Hepatocyte (in vitro differentiated cells): Measurements from ENCODE around the gene OSBPL2. TPM values are rescaled to one million over a fixed set of nuclear protein-coding genes. Genes with fewer than 3 reads are reported as not detected.

Experiments used
- DNase-seq: peaks from one replicate; pipeline ENCODE4 v3.0.0-alpha.2; 2016; ENCODE audit warnings: low spot score
- H2AFZ ChIP-seq: fragments of 200-600 bp; sonication (generic); 2 replicates; pipeline ENCODE4 v1.6.0; 2016; ENCODE audit warnings: antibody characterized with exemption, mild to moderate bottlenecking
- H3K27ac ChIP-seq: fragments of 200-600 bp; sonication (generic); 2 replicates; pipeline ENCODE4 v1.5.1; 2016; ENCODE audit warnings: mild to moderate bottlenecking
- H3K27me3 ChIP-seq: fragments of 200-600 bp; sonication (generic); 2 replicates; pipeline ENCODE4 v1.6.1; 2016
- H3K36me3 ChIP-seq: fragments of 200-600 bp; sonication (generic); replicated peaks from 2 replicates; pipeline ENCODE4 v1.5.1; 2016; ENCODE audit warnings: low read depth; ENCODE audit not compliant: insufficient read depth
- H3K4me1 ChIP-seq: fragments of 200-600 bp; sonication (generic); 2 replicates; pipeline ENCODE4 v1.5.1; 2016; ENCODE audit warnings: mild to moderate bottlenecking, moderate library complexity; ENCODE audit not compliant: insufficient read depth
- H3K4me2 ChIP-seq: fragments of 200-600 bp; sonication (generic); 2 replicates; pipeline ENCODE4 v1.6.0; 2016
- H3K4me3 ChIP-seq: fragments of 200-600 bp; sonication (generic); 2 replicates; pipeline ENCODE4 v1.5.1; 2016; ENCODE audit warnings: mild to moderate bottlenecking
- H3K79me2 ChIP-seq: fragments of 200-600 bp; sonication (generic); 2 replicates; pipeline ENCODE4 v1.6.0; 2017; ENCODE audit warnings: mild to moderate bottlenecking
- H3K9me2 ChIP-seq: fragments of 200-600 bp; sonication (generic); replicated peaks from 2 replicates; pipeline ENCODE4 v1.6.0; 2017; ENCODE audit warnings: mild to moderate bottlenecking; ENCODE audit not compliant: insufficient read depth
- H3K9me3 ChIP-seq: fragments of 200-600 bp; sonication (generic); 2 replicates; pipeline ENCODE4 v1.5.1; 2016; ENCODE audit warnings: low read depth, mild to moderate bottlenecking
- H4K20me1 ChIP-seq: fragments of 200-600 bp; sonication (generic); 2 replicates; pipeline ENCODE4 v1.6.0; 2016; ENCODE audit warnings: mild to moderate bottlenecking; ENCODE audit not compliant: insufficient read depth, poor library complexity, severe bottlenecking
- EZH2 ChIP-seq: fragments of 200-600 bp; sonication (generic); IDR thresholded peaks from 2 replicates; pipeline ENCODE4 v1.6.1; 2016; ENCODE audit warnings: antibody characterized with exemption, mild to moderate bottlenecking, borderline replicate concordance
- EZH2phosphoT487 ChIP-seq: fragments of 200-600 bp; sonication (generic); IDR thresholded peaks from one replicate; pipeline ENCODE4 v1.6.1; 2018; ENCODE audit warnings: antibody characterized with exemption, mild to moderate bottlenecking, low read depth, moderate library complexity; ENCODE audit not compliant: unreplicated experiment, severe bottlenecking
- WGBS: methylation state at CpG from one replicate; pipeline ENCODE4 v1.1.6; 2016; ENCODE audit warnings: low lambda C conversion rate; ENCODE audit errors: missing lambda C conversion rate; 5-methylcytosine and 5-hydroxymethylcytosine counted together
- polyA plus RNA-seq: library from polyadenylated mRNA; unstranded; fragments of >200 nt; fragmentation: Nextera tagmentation; extraction: Ambion mirVana; gene quantifications from 2 replicates; pipeline ENCODE4 v1.2.1, GENCODE V29; 2016
- total RNA-seq: library from RNA; depleted of rRNA; stranded (reverse); fragments of >200 nt; gene quantifications from 2 replicates; pipeline ENCODE4 v1.2.3, GENCODE V29; 2014
- TF ChIP-seq, protein P1 (sequence below): fragments of 200-600 bp; sonication (generic); IDR thresholded peaks from 2 replicates; pipeline ENCODE4 v1.5.1; 2016; ENCODE audit warnings: antibody characterized with exemption, mild to moderate bottlenecking; ENCODE audit not compliant: poor library complexity

The OSBPL2 gene
- total and polyA plus RNA-seq, 2 experiments from 2014 or later = 40.5 to 45.9 TPM

GRCh38 chr20:62203378-62204030, 34.8 kb upstream of the OSBPL2 start:
- no peak overlapping the region for H3K27ac ChIP-seq
- no peaks in the 10 kb centered on the region for H4K20me1 ChIP-seq
- TF ChIP-seq EZH2 (no peak), EZH2phosphoT487 (no peak)
- TF ChIP-seq, protein P1, sequence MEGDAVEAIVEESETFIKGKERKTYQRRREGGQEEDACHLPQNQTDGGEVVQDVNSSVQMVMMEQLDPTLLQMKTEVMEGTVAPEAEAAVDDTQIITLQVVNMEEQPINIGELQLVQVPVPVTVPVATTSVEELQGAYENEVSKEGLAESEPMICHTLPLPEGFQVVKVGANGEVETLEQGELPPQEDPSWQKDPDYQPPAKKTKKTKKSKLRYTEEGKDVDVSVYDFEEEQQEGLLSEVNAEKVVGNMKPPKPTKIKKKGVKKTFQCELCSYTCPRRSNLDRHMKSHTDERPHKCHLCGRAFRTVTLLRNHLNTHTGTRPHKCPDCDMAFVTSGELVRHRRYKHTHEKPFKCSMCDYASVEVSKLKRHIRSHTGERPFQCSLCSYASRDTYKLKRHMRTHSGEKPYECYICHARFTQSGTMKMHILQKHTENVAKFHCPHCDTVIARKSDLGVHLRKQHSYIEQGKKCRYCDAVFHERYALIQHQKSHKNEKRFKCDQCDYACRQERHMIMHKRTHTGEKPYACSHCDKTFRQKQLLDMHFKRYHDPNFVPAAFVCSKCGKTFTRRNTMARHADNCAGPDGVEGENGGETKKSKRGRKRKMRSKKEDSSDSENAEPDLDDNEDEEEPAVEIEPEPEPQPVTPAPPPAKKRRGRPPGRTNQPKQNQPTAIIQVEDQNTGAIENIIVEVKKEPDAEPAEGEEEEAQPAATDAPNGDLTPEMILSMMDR = no peak
- H3K4me2 ChIP-seq = no peak overlapping the region
- no peaks in the 10 kb centered on the region for H3K36me3 ChIP-seq
- no peaks in the 10 kb centered on the region for H3K27me3 ChIP-seq
- no peaks in the 10 kb centered on the region for H3K9me3 ChIP-seq
- H3K9me2 ChIP-seq = no peaks in the 10 kb centered on the region
- H2AFZ ChIP-seq = no peak overlapping the region
- DNase-seq = no peak
- H3K79me2 ChIP-seq = no peaks in the 10 kb centered on the region
- H3K4me1 ChIP-seq = no peaks in the 10 kb centered on the region
- 89% methylated on average over 22 of the region's 22 CpGs for WGBS
- H3K4me3 ChIP-seq = no peak overlapping the region

- Histone ChIP-seq H3K27me3 (no peaks in the 10 kb centered on the region), H2AFZ (no peak overlapping the region), H3K4me3 (no peak overlapping the region), H3K4me1 (no peaks in the 10 kb centered on the region), H3K79me2 (no peaks in the 10 kb centered on the region), H3K4me2 (no peak overlapping the region), H3K27ac (no peak overlapping the region), H4K20me1 (no peaks in the 10 kb centered on the region), H3K9me2 (no peaks in the 10 kb centered on the region), H3K36me3 (no peaks in the 10 kb centered on the region), H3K9me3 (no peaks in the 10 kb centered on the region)
- 95% methylated on average over 38 of the region's 38 CpGs for WGBS
- no peak for DNase-seq
- TF ChIP-seq EZH2phosphoT487 = no peak
- no peak for TF ChIP-seq EZH2
- TF ChIP-seq, protein P1 = no peak
Measured at GRCh38 chr20:62205618-62206387, 32.5 kb upstream of the OSBPL2 start.

DNA sequence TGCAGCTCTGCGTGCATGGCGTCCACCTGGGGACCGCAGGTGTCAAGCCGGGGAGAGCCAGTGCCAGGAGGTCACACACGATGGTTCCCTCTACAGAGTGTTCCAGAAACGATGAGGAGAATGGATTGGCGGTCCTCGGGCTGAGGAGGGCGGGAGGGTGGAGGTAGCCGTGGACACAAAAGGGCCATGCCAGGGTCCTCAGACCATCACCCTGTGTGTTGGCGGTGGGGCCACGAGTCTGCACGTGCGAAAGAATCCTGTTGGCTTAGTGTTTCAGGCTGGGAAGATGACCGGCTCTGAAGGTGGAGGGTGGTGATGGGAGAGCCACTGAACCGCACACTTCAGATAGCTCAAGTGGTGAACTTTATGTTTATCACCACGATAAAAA, 31.9 kb upstream of the OSBPL2 start:
- no peaks in the 10 kb centered on the region for H3K4me1 ChIP-seq
- H3K79me2 ChIP-seq = no peaks in the 10 kb centered on the region
- H3K4me3 ChIP-seq = no peak overlapping the region
- 85% methylated on average over 17 of the region's 17 CpGs for WGBS
- H3K27ac ChIP-seq = no peak overlapping the region
- no peaks in the 10 kb centered on the region for H3K9me2 ChIP-seq
- H3K27me3 ChIP-seq = no peaks in the 10 kb centered on the region
- no peaks in the 10 kb centered on the region for H4K20me1 ChIP-seq
- no peaks in the 10 kb centered on the region for H3K9me3 ChIP-seq
- TF ChIP-seq, protein P1 = no peak
- TF ChIP-seq EZH2 (no peak), EZH2phosphoT487 (no peak)
- H2AFZ ChIP-seq = no peak overlapping the region
- H3K36me3 ChIP-seq = no peaks in the 10 kb centered on the region
- DNase-seq = no peak
- no peak overlapping the region for H3K4me2 ChIP-seq
